T-helper 2 cell treated with Interferon-gamma antibody and Interleukin-4, amounts not matched to agents 100 ng/mL and 5 ng/mL, for 36 hours (primary cell): ENCODE measurements around the gene DLX3. TPM values are rescaled to one million over a fixed set of nuclear protein-coding genes. Genes with fewer than 3 reads are reported as not detected.

Experiments
- intact Hi-C: fragments of 100-400 bp; cut with micrococcal nuclease; formaldehyde crosslinking; loops from one replicate; pipeline ENCODE4 v1.15.1; 2023
- total RNA-seq: library from RNA; stranded (reverse); gene quantifications from 2 replicates; pipeline ENCODE4 v1.2.3, GENCODE V29; 2022

DLX3 gene
- total RNA-seq, 1 donor from 2014 or later, result not detected

DNA sequence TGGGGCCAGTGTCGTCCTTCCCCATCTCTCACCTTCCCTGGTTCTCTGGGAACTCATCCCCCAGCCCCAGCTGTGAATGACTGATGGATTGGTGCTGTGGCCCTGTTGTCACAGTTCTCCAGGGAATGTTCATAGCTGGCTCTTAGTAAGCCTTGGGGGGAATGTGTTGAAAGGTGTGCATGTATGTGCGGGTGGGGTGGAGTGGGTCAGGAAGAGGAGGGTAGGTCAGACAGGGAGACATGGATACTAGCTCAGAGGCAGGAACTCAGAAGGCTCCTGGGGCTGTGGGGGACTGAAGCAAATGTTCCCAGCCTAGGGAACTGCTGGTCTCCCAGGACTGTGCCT is 21.8 kb downstream of the DLX3 start:
- intact Hi-C loops, result no loop called here

DNA sequence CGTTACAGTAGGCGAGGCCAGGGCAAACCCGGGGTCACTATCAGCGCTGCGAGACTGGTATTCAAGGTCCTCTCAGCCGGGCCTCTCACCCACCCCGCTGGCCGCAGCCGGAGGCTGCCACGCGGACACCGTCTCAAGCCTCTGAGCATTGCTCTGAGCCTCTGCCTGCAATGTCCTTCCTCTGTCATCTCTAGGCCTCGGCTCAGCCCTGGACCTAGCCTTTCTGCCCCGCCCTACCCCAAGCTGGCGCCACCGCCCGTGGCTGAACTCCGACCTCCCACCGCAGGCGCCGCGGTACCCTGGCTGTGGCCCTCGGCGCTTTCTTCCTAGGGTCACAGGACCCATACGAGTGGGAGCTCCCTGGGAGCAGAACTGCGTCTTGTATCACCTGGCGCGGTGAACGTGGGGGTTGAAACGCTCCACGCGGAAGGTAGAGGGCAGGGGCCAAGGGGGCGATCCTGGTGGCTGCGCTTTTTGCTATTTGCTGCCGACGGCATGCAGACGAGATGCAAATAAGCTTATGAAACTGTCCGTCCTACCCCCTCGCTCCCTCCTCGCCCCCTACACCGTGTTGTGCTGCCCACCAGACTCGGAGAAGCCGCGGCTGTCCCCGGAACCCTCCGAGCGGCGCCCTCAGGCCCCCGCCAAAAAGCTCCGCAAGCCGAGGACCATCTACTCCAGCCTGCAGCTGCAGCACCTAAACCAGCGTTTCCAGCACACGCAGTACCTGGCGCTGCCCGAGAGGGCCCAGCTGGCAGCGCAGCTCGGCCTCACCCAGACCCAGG is 22.3 kb downstream of the DLX3 start:
- intact Hi-C loops, result no loop called here

DNA sequence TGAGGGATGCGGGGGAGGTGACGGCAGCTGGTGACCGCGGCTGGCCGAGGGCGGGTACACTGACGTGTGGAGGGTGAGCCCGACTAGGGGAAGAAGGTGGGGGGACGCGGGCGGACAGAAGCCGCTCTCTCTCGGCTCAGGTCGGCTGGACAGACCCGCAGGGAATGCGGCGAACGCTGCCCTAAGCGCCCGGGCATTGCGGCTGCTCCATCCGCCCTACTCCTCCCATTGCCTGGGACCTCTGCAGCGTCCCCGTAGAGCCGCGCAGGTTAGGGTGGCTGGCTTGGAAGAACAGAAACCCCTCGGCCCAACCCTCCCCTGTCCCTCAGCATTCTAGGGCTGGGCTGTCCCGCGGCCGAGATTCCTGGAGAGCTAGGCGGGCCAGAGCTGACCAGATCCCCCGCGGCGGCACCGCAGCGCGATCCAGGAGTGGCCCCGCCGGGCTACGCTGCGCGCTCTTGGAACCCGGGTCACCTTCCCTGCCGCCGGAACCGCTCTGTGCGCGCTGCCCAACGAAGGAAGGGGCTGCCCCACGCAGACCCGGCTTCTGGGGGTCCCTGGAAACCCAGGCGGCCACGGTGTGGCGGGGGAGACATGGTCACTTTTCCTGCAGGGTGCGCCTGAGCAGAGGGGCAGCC is 23.1 kb downstream of the DLX3 start:
- intact Hi-C loops, result no loop called here

DNA sequence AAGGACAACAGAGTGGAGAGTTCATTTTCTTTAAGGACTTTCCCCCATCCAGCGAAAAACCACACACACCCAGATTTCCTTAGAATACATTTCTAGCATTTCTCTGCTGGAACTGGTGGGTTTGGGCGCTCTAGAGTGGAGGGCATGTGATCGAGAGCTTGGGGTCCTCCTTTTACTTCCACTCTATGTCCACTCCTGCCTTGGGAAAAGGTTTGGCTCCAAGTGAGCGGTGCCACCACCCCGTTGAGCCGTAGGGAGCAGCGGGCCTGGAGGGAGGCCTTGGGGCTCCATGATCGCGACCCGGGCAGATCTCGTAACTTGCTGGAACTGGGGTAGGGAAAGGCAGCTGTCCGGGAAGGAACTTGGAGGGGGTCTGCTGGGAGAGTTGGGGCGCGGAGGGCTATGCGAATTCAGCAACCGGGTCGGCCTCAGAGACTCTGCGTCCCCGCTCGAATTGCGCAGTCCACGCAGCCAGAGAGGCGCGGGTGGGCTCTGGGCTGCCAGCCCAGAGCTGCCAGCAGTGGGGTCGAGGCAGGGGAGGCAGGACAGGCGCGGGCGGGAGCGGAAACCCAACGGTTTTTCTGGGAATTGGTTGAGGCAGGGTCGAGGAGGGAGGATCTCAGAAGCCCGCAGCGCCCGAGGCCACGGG is 23.7 kb downstream of the DLX3 start:
- intact Hi-C loops, result no loop called here

DNA sequence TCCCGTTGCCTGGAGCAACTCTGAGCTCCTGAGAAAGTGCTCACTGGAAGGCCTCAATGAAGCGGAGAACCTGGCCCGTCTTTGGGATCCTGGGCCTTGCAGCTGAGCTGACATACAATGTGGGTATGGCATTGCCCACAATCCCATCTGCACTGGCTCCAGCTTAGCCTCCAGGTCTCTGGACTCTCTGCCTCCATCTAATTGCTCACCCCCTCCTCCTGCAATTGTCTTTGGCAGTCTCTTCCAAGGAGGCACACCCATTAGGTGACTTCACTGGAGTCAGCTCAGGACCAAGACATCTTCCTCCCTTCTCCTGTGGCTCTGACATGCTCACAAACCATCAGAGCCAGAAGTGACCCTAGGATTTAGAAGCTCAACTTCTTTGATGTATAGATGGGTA is 24.5 kb downstream of the DLX3 start:
- intact Hi-C loops, result no loop called here

DNA sequence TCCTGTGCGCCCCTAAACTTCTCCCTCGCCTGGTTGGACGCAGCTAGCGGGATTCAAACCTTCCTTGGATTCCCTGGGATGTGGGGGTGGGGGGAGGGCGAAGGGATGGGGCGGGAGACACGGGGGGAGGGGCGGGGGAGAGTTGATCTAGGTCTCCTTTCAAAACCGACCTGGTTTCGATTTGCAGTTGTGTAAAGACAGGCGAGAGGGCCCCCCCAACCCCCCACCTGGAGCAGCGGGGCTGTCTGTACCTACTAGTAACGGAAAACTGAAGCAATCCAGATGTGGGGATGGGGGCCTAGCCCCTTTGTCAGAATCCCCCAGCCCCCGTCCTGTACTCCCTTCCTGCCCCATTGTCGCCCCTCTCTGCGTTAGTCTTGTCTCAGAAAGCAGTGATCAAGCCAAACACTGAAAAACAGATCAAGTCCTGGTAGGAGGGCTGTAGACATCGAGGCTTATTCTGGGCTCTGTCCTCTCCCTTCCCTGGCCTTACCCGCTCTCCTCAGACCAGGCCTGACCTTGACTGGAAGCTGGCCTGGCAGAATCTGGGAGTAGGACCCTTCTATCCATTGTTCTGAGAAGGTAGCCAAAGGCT is 25.1 kb downstream of the DLX3 start:
- intact Hi-C loops, result loop anchor here (2.0 to 10.0 kb wide), 4 partner anchors 25 to 1245 kb away; partner anchors contain the start of genes DLX3, HOXB13, IGF2BP1 and NGFR

DNA sequence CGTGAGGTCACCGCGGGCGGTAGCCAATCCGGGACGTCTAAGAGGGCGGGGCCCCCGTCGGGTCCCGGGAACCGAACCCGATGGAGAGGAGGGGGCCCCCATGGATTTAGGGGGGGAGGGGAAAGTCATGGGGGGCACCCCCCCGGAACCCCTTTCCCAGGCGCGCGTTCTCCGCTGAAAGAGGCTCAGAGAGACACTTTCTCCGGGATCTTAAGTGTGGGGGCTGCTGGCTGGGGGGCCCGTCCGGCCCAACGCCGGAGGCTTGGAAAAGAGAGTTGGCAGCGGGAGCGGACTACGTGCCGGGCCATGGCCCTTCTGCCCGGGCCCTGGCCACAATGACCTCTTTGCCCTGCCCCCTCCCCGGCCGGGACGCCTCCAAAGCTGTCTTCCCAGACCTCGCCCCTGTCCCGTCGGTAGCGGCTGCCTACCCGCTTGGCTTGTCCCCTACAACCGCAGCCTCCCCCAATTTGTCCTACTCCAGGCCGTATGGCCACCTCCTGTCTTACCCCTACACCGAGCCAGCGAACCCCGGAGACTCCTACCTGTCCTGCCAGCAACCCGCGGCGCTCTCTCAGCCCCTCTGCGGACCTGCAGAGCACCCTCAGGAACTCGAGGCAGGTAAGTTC is 25.8 kb downstream of the DLX3 start, which contains the start of gene DLX4:
Gene DLX4, plus strand, starts transcription at position 57 of the 626 bp plus-strand sequence. Its CDS starts 279 bp downstream, at position 336.
- intact Hi-C loops, result loop anchor here (2.0 to 10.0 kb wide), 4 partner anchors 26 to 1244 kb away; partner anchors contain the start of genes DLX3, HOXB13, IGF2BP1 and NGFR

DNA sequence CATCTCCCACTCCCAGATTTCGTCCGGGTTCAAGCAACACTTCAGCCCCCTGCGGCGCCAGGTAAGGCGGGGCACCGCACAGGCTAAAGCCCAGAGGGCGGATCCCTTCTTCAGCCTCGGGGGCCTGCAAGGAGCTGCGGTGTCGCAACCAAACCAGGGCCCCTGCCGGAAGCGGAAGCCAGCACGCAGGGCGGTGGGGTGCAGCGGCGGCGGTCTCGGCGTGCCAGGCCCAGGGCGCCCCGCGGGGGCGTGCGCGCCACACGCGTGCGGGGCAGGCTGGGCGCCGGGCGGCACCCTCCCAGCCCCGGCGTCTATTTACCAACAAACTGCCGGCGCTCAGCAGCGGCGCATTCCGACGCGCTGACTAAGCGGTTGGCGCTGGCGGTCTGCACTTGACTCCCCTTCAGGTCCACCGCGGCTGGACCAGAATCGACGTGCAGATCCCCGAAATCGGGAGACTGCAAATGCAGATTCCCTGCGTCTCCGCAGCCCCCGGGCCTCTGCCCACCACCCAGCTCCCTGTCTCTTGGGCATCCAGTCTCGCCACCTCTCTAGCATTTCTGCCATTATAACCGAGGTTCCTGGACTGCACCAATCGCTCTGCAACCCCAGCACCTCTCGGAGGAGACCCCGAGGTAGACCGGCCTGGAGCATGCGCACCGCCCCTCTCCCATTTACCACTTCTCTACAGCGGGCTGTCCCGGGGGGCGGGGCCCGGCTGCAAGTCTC is 26.5 kb downstream of the DLX3 start:
- intact Hi-C loops, result loop anchor here (2.0 to 10.0 kb wide), 4 partner anchors 26 to 1244 kb away; partner anchors contain the start of genes DLX3, HOXB13, IGF2BP1 and NGFR

DNA sequence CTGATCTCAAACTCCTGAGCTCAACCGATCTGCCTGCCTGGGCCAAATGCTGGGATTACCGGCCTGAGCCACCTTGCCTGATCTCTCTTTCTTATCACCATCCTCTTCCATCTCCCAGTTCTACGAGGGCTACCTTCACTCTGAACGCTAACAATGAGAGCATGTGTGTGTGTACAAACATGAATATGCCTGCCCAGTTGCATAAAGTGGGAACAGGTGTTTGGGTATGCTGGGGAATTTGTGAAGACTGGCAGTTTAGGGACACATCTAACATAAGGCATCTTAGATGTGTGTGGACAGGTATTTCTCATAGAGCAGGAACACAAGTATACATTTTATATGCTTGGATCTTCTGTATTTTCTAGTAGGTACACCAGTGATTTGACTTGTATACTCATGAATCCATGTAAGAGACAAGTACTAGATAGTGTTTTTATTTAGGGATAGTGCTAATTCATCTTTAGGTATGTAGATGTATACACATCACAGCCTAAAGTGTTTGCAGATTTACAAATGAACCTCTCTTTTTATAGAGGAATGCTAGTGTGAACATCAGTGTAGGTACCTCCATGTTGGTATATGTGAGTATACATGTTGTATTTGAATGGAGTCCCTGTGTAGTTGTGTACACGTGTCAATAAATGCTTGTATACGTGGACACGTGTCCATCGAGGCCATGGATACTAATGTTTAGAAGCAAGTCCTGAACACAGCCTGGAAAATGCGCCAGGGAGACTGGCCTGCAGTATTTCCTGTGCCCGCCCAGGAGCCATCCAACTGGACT is 27.2 kb downstream of the DLX3 start:
- intact Hi-C loops, result loop anchor here (2.0 to 10.0 kb wide), 4 partner anchors 27 to 1243 kb away; partner anchors contain the start of genes DLX3, HOXB13, IGF2BP1 and NGFR

DNA sequence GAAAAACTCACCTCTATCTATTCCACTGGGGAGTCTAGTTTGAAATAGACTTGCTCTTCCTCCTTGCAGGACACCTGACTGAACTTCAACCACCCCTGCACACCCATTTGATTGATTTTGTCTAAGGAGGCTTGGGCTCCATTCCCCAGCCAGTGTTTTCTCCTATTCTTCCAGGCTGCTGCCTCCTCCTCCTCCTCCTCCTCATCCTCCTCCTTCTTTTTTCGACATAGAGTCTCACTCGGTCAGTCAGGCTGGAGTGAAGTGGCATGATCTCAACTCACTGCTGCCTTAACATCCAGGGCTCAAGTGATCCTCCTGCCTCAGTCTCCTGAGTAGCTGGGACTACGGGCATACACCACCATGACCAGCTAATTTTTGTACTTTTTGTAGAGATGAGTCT is 27.8 kb downstream of the DLX3 start:
- intact Hi-C loops, result loop anchor here (5.0 to 10.0 kb wide), 3 partner anchors 470 to 1242 kb away; partner anchors contain the start of genes HOXB13, IGF2BP1, NGFR and PRAC1

DNA sequence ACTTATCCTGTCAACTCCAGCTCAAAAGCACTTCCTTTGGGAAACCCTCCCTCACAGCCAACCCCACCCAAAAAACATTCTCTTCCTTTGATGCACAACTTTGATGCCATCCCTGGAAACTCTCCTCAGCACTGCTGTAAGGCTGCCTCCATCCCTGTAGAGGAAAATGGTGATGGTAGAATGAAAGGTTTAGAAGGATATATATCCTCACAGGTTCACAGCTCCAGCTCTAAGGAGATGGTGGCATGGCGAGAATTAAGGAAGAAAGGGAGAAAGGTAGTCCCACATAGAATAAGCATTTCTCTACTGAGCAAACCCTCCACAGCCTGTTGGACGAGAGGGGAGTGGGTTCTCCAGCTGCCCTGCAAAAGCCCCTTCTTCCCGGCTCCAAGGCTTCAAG is 28.3 kb downstream of the DLX3 start:
- intact Hi-C loops, result loop anchor here (5.0 to 10.0 kb wide), 3 partner anchors 469 to 1242 kb away; partner anchors contain the start of genes HOXB13, IGF2BP1, NGFR and PRAC1

DNA sequence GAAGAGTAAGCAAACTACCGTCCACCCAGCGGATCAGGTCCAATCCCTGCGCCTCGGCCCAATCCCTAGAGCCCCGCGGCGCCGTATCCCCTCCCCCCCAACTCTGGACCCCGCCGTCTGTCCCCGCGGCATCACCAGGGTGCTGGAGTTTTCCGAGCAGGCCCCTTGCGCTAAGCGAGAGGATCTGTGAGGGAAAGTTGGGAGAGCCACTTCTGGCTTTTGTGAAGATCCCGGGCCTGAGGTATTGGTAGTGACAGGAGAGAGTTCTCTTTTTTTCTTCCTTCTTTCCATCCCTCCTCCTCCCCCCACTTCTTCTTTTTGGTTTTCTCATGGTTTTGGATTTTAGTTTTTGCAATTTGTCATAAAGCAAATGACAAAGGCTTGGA is 29.5 kb downstream of the DLX3 start:
- intact Hi-C loops, result loop anchor here (5.0 to 10.0 kb wide), 3 partner anchors 468 to 1241 kb away; partner anchors contain the start of genes HOXB13, IGF2BP1, NGFR and PRAC1

DNA sequence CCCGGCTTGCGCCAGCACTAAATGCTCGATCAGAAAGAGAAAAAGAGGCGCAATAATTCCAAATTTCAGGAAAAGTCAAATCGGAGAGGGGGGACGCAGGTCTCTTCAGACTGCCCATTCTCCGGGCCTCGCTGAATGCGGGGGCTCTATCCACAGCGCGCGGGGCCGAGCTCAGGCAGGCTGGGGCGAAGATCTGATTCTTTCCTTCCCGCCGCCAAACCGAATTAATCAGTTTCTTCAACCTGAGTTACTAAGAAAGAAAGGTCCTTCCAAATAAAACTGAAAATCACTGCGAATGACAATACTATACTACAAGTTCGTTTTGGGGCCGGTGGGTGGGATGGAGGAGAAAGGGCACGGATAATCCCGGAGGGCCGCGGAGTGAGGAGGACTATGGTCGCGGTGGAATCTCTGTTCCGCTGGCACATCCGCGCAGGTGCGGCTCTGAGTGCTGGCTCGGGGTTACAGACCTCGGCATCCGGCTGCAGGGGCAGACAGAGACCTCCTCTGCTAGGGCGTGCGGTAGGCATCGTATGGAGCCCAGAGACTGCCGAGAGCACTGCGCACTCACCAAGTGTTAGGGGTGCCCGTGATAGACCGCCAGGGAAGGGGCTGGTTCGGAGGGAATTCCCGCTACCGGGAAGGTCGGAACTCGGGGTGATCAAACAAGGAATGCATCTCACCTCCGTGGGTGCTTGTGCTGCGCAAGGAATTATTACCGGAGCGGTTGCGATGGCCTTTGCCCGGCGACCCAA is 30.1 kb downstream of the DLX3 start:
- intact Hi-C loops, result loop anchor here (5.0 to 10.0 kb wide), 3 partner anchors 468 to 1240 kb away; partner anchors contain the start of genes HOXB13, IGF2BP1, NGFR and PRAC1

DNA sequence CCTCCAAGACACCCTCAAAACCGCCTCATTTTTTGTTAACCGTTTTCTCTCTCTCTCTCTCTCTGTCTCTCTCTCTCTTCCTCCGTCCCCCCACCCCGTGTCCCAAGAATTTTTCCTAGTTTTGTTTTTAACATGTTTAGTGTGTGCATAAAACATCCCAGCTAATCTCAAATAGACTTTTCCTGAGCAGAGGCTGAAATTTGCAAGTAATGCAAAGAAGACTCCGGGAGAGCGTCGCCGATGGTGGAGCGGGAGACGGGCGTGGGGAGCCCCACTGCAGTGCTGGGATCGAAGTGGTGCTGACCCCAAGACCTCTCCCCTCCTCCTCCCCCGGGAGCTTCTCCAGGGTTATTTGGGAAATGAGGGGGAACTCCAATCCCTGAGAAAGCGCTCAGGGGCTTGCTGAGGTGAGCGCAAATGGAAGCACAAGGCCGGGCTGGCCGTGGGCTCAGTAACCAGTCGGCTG is 30.7 kb downstream of the DLX3 start:
- intact Hi-C loops, result loop anchor here (10.0 kb wide), 2 partner anchors 970 to 1240 kb away; partner anchors contain the start of genes HOXB13, IGF2BP1, PRAC1 and PRAC2

DNA sequence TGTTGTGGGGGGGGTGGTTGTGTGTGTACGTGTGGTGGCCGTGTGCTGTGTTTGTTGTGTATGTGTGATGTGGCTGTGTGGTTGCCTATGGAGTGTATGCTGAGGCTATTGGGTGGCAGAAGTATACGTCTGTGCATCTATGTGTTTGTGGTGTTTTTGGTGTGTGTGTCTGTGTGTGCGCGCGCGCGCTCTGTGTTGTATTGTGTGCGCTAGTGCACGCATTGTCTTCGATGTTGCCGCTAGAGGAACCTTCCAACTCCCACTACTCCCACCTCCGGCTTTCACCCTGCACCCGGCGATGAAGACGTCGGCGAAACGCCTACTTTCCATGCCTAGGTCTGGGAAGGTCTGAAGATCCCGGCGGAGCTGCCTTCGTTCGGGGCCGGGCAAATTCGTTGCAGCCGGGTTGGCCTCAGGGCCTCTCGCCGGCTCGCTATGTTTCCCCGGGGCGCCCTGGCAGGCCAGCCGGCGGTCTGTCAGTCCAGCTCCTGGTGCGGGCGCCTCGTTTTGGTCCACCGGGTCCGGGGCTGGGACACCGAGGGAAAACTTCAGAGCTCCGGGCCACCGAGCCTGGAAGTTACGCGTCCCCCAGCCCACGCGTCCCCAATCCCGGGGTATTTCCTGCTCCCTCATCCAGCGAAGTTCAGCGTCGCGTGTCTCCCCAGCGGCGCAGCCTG is 31.3 kb downstream of the DLX3 start:
- intact Hi-C loops, result loop anchor here (10.0 kb wide), 2 partner anchors 969 to 1239 kb away; partner anchors contain the start of genes HOXB13, IGF2BP1, PRAC1 and PRAC2

DNA sequence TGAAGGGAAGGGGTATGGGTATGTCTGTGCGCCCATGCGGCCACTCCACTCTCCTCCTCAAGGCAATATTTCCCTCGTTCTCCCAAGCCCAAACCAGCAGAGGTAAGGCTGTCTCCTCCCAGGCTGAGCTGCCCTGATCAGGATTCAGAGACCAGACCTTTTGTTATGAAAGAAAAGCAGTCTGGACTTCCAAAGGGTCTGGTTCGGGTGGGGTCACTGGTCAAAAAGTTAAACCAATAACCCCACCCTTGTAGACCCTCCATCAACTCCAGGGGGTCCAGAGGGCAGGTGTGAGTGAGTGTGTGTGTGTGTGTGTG is 31.8 kb downstream of the DLX3 start:
- intact Hi-C loops, result loop anchor here (10.0 kb wide), 2 partner anchors 968 to 1238 kb away; partner anchors contain the start of genes HOXB13, IGF2BP1, PRAC1 and PRAC2

DNA sequence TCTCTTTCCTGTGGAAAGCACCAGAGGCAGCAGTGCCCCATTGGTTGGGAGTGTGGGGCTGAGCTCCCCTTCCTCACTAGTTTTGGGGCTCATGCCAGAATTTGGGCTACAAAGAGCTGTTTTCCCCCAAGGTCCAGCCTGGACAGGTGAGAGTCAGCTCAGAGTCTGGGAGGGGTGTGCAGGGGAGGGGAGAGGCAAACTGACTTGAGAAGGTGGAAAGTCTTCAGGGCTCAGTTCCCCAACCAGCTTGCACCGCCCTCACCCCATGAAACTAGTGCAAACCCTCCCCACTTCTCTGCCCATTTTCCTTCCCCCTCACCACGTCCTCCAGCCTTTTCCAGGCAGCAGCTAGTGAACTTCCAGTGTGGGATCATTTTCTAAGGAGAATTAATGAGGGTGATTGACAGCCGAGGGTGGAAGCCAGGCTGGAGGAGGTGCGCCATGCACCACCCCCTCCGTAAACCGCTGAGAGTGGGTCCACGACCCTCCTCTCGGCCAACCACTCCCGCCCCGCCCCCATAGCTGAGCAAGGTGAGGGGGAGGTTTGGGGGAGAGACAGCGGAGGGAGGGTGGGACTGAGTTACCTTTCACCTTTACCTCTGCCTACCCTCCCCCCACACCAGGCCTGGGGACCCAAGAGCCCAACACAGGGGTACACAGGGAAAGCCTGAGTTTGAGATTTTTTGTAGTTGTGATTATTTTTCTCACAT is 32.3 kb downstream of the DLX3 start:
- intact Hi-C loops, result loop anchor here (10.0 kb wide), 2 partner anchors 968 to 1238 kb away; partner anchors contain the start of genes HOXB13, IGF2BP1, PRAC1 and PRAC2
